ENCODE data around the gene ST8SIA5.

The ST8SIA5 gene

GRCh38 chr18:46715062-46715461 is 41.8 kb downstream of the ST8SIA5 start:
- DNase-seq (ENCODE audit: extremely low read depth in 1 of 2, low read depth in 1 of 2), result no peak

- DNase-seq (ENCODE audit: extremely low read depth in 1 of 2, low read depth in 1 of 2), result no peak
These were observed 44.4 kb downstream of the ST8SIA5 start for GRCh38 chr18:46712406-46712805.

- DNase-seq (ENCODE audit: extremely low read depth in 1 of 2, low read depth in 1 of 2), result no peak
These were observed 45.4 kb downstream of the ST8SIA5 start for GRCh38 chr18:46711444-46711863.

- no peak for DNase-seq (ENCODE audit: extremely low read depth in 1 of 2, low read depth in 1 of 2)
These were observed 49.9 kb downstream of the ST8SIA5 start for GRCh38 chr18:46706968-46707367.

GRCh38 chr18:46705521-46705920 is 51.3 kb downstream of the ST8SIA5 start:
- no peak for DNase-seq (ENCODE audit: extremely low read depth in 1 of 2, low read depth in 1 of 2)

GRCh38 chr18:46704816-46705215 is 52.0 kb downstream of the ST8SIA5 start:
- no peak for DNase-seq (ENCODE audit: extremely low read depth in 1 of 2, low read depth in 1 of 2)

GRCh38 chr18:46704189-46704588 is 52.7 kb downstream of the ST8SIA5 start:
- no peak for DNase-seq (ENCODE audit: extremely low read depth in 1 of 2, low read depth in 1 of 2)

GRCh38 chr18:46702471-46702870 is 54.4 kb downstream of the ST8SIA5 start:
- no peak for DNase-seq (ENCODE audit: extremely low read depth in 1 of 2, low read depth in 1 of 2)

GRCh38 chr18:46700066-46700824 is 56.6 kb downstream of the ST8SIA5 start:
- DNase-seq (ENCODE audit: extremely low read depth in 1 of 2, low read depth in 1 of 2), result no peak

- DNase-seq (ENCODE audit: extremely low read depth in 1 of 2, low read depth in 1 of 2), result no peak
These were observed 60.2 kb downstream of the ST8SIA5 start for GRCh38 chr18:46696702-46697101.

- no peak for DNase-seq (ENCODE audit: extremely low read depth in 1 of 2, low read depth in 1 of 2)
These were observed 60.6 kb downstream of the ST8SIA5 start for GRCh38 chr18:46696268-46696667.

GRCh38 chr18:46693996-46694395 is 62.9 kb downstream of the ST8SIA5 start:
- no peak for DNase-seq (ENCODE audit: extremely low read depth in 1 of 2, low read depth in 1 of 2)

- no peak for DNase-seq (ENCODE audit: extremely low read depth in 1 of 2, low read depth in 1 of 2)
These were observed 67.9 kb downstream of the ST8SIA5 start for GRCh38 chr18:46688853-46689525.

- DNase-seq (ENCODE audit: extremely low read depth in 1 of 2, low read depth in 1 of 2), result no peak
These were observed 70.7 kb downstream of the ST8SIA5 start for GRCh38 chr18:46686186-46686585.

- DNase-seq (ENCODE audit: extremely low read depth in 1 of 2, low read depth in 1 of 2), result no peak
These were observed 73.6 kb downstream of the ST8SIA5 start for GRCh38 chr18:46683252-46683651.

GRCh38 chr18:46680784-46681695 is 75.8 kb downstream of the ST8SIA5 start:
- no peak for DNase-seq (ENCODE audit: extremely low read depth in 1 of 2, low read depth in 1 of 2)

GRCh38 chr18:46679846-46680598 is 76.8 kb downstream of the ST8SIA5 start:
- DNase-seq (ENCODE audit: extremely low read depth in 1 of 2, low read depth in 1 of 2), result no peak

GRCh38 chr18:46678785-46679399 is 78.0 kb downstream of the ST8SIA5 start:
- DNase-seq (ENCODE audit: extremely low read depth in 1 of 2, low read depth in 1 of 2), result no peak

GRCh38 chr18:46678041-46678440 is 78.8 kb downstream of the ST8SIA5 start:
- no peak for DNase-seq (ENCODE audit: extremely low read depth in 1 of 2, low read depth in 1 of 2)

GRCh38 chr18:46677611-46678010 is 79.2 kb downstream of the ST8SIA5 start:
- DNase-seq (ENCODE audit: extremely low read depth in 1 of 2, low read depth in 1 of 2), result no peak
